Brain microvascular endothelial cell (primary cell): ENCODE results near the gene NOTCH3.

Source experiments
- DNase-seq: peaks from one replicate; pipeline ENCODE4 v3.0.0-alpha.2; 2020
- H3K27ac ChIP-seq: fragments of 250-450 bp; sonication (Bioruptor Pico); 2 replicates; pipeline ENCODE4 v1.5.1; 2020; ENCODE audit warnings: mild to moderate bottlenecking, moderate library complexity
- H3K27me3 ChIP-seq: fragments of 250-450 bp; sonication (Bioruptor Pico); replicated peaks from 2 replicates; pipeline ENCODE4 v1.5.1; 2020; ENCODE audit warnings: mild to moderate bottlenecking
- H3K36me3 ChIP-seq: fragments of 250-450 bp; sonication (Bioruptor Pico); replicated peaks from 2 replicates; pipeline ENCODE4 v1.5.1; 2020; ENCODE audit warnings: mild to moderate bottlenecking
- H3K4me3 ChIP-seq: 2 replicates; pipeline ENCODE4 v1.5.1; 2011; ENCODE audit warnings: low read depth, mild to moderate bottlenecking, control low read depth, low read length, moderate library complexity
- CTCF ChIP-seq: IDR thresholded peaks from 2 replicates; pipeline ENCODE4 v1.5.1; 2011; ENCODE audit warnings: low read depth, mild to moderate bottlenecking, moderate library complexity, low read length, control low read depth, inconsistent platforms; ENCODE audit errors: missing control alignments
- in situ Hi-C: cut with HindIII; loops from 2 replicates; pipeline ENCODE4 v1.10.0; 2017; ENCODE audit warnings: low sequenced_read_pairs, low pct_ligation_motif_present

Gene NOTCH3

GRCh38 chr19:15113245-15114152, 87.3 kb downstream of the NOTCH3 start:
- TF ChIP-seq CTCF = no peak
- DNase-seq = no peak

GRCh38 chr19:15112385-15112784, 88.4 kb downstream of the NOTCH3 start:
- no peak for DNase-seq
- Histone ChIP-seq H3K4me3 (no peak overlapping the region), H3K27me3 (no peaks in the 10 kb centered on the region), H3K36me3 (peaks cover 70% of the 10 kb centered on the region), H3K27ac (no peak overlapping the region)
- TF ChIP-seq CTCF = no peak
- in situ Hi-C loops = no loop called here

More at GRCh38 chr19:15113245-15114152, 87.3 kb downstream of the NOTCH3 start:
- H3K27me3 ChIP-seq = no peaks in the 10 kb centered on the region
- H3K27ac ChIP-seq = no peak overlapping the region
- peaks cover 78% of the 10 kb centered on the region for H3K36me3 ChIP-seq
- H3K4me3 ChIP-seq = no peak overlapping the region
- in situ Hi-C loops = no loop called here

- no peaks in the 10 kb centered on the region for H3K27me3 ChIP-seq
- H3K27ac ChIP-seq = no peak overlapping the region
- H3K4me3 ChIP-seq = no peak overlapping the region
- DNase-seq = no peak
- peaks cover 64% of the 10 kb centered on the region for H3K36me3 ChIP-seq
- in situ Hi-C loops = no loop called here
- no peak for TF ChIP-seq CTCF
Measured at GRCh38 chr19:15111758-15112157, 89.0 kb downstream of the NOTCH3 start.

GRCh38 chr19:15110418-15110815, 90.4 kb downstream of the NOTCH3 start:
- Histone ChIP-seq H3K27ac (no peak overlapping the region), H3K27me3 (no peaks in the 10 kb centered on the region), H3K4me3 (no peak overlapping the region), H3K36me3 (peaks cover 52% of the 10 kb centered on the region)
- TF ChIP-seq CTCF = no peak
- no peak for DNase-seq
- in situ Hi-C loops = no loop called here

- Histone ChIP-seq H3K36me3 (peaks cover 48% of the 10 kb centered on the region), H3K4me3 (no peak overlapping the region), H3K27ac (no peak overlapping the region), H3K27me3 (no peaks in the 10 kb centered on the region)
- no peak for TF ChIP-seq CTCF
- DNase-seq = no peak
- in situ Hi-C loops = no loop called here
Measured at GRCh38 chr19:15109768-15110417, 90.9 kb downstream of the NOTCH3 start.
